Common myeloid progenitor, CD34-positive (primary cell): Measurements from ENCODE around the gene CASD1.

ENCODE experiments used
- CTCF ChIA-PET: fragments of 350-600 bp; sonication (Branson Sonifier 250); formaldehyde crosslinking; loops from one replicate; lab custom pipeline; 2021; ENCODE audit warnings: antibody characterized with exemption; lab: Charles Lee
- POLR2A ChIA-PET: fragments of 350-600 bp; sonication (Branson Sonifier 250); formaldehyde crosslinking; loops from one replicate; lab custom pipeline; 2021; ENCODE audit warnings: antibody characterized with exemption; lab: Charles Lee
- DNase-seq, 3 donors: peaks; one replicate each; pipeline versions ENCODE4 v3.0.0 to v3.0.0-alpha.2; 2013
- H3K27ac ChIP-seq, 2 experiments: 1 replicate in 1 of 2; 2 replicates in 1 of 2; pipeline ENCODE4 v1.7.0; 2013; ENCODE audit warnings: inconsistent platforms in 2 of 2, low read length in 2 of 2, mild to moderate bottlenecking in 2 of 2, low read depth in 1 of 2, moderate library complexity in 1 of 2; ENCODE audit not compliant: severe bottlenecking in 2 of 2, insufficient read depth in 1 of 2, poor library complexity in 1 of 2
- H3K27me3 ChIP-seq, 5 experiments: replicated peaks in 2 of 5; 1 replicate in 3 of 5; 2 replicates in 2 of 5; pipeline versions ENCODE4 v1.6.1 to v1.7.0; 2013; ENCODE audit warnings: low read length in 4 of 5, mild to moderate bottlenecking in 2 of 5, moderate library complexity in 2 of 5, inconsistent platforms in 1 of 5; ENCODE audit not compliant: insufficient read depth in 5 of 5, control insufficient read depth in 4 of 5
- H3K36me3 ChIP-seq, 4 experiments: 1 replicate in 2 of 4; 2 replicates in 2 of 4; pipeline versions ENCODE4 v1.6.1 to v1.7.0; 2013; ENCODE audit warnings: low read length in 3 of 4, control low read depth in 1 of 4, mild to moderate bottlenecking in 1 of 4; ENCODE audit not compliant: control insufficient read depth in 4 of 4, insufficient read depth in 4 of 4
- H3K4me1 ChIP-seq, 4 experiments: 1 replicate in 3 of 4; 2 replicates in 1 of 4; pipeline versions ENCODE4 v1.6.1 to v1.7.1; 2013; ENCODE audit warnings: low read length in 3 of 4, mild to moderate bottlenecking in 3 of 4, control low read depth in 1 of 4, inconsistent platforms in 1 of 4, moderate library complexity in 1 of 4; ENCODE audit not compliant: control insufficient read depth in 4 of 4, insufficient read depth in 4 of 4; ENCODE audit errors: control extremely low read depth in 1 of 4
- H3K4me3 ChIP-seq, 7 experiments: 1 replicate in 4 of 7; 2 replicates in 3 of 7; pipeline versions ENCODE4 v1.5.1 to v1.7.0; 2013; ENCODE audit warnings: mild to moderate bottlenecking in 7 of 7, low read length in 6 of 7, moderate library complexity in 6 of 7, inconsistent platforms in 2 of 7, low read depth in 2 of 7, control low read depth in 1 of 7; ENCODE audit not compliant: insufficient read depth in 4 of 7, control insufficient read depth in 1 of 7; ENCODE audit errors: extremely low read depth in 1 of 7
- H3K9me3 ChIP-seq, 5 experiments: 1 replicate in 4 of 5; 2 replicates in 1 of 5; pipeline versions ENCODE4 v1.6.1 to v1.7.1; 2013; ENCODE audit warnings: low read length in 4 of 5, mild to moderate bottlenecking in 2 of 5, inconsistent platforms in 1 of 5, low read depth in 1 of 5, moderate library complexity in 1 of 5; ENCODE audit not compliant: control insufficient read depth in 4 of 5, insufficient read depth in 2 of 5; ENCODE audit errors: control extremely low read depth in 1 of 5
- WGBS: methylation state at CpG from one replicate; pipeline ENCODE4 v1.1.5; 2013; ENCODE audit not compliant: insufficient coverage; 5-methylcytosine and 5-hydroxymethylcytosine counted together

CASD1 gene

GRCh38 chr7:94561841-94562514 is 52.4 kb downstream of the CASD1 start:
- no peak overlapping the region for H3K4me3 ChIP-seq
- 100% methylated on average over 1 of the region's 2 CpGs for WGBS
- ChIA-PET CTCF (no interaction called here), POLR2A (no interaction called here)
- no peaks in the 10 kb centered on the region for H3K4me1 ChIP-seq
- no peak overlapping the region for H3K27ac ChIP-seq
- H3K36me3 ChIP-seq: peaks cover 0 to 14% (median 7%) of the 10 kb centered on the region in 4 experiments
- no peak for DNase-seq
- H3K27me3 ChIP-seq: no peaks in the 10 kb centered on the region
- no peaks in the 10 kb centered on the region for H3K9me3 ChIP-seq

DNA sequence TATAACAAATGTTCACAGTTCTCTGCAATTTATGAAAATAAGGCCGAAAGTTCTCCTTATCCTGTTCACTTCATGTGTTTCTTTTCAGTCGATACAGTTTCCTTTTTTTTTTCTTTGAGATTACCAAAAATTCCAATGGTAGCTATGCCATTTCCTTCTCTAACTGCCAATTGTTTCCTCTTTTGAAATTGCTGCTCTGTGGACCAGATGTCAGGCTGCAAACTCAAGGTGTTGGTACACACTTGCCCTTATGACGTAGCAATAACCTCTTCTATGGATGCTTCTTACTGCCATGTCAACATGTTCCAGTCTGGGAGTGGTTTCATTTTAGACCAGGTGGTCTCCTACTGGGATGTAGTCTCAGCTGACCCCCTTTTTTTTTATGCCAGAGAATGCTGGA is 52.9 kb downstream of the CASD1 start:
- ChIA-PET CTCF (no interaction called here), POLR2A (no interaction called here)
- WGBS: 69% methylated on average over 3 of the region's 3 CpGs
- Histone ChIP-seq H3K4me1 (no peaks in the 10 kb centered on the region), H3K36me3 (peaks cover 0 to 16% (median 6%) of the 10 kb centered on the region in 4 experiments), H3K4me3 (no peak overlapping the region), H3K27ac (no peak overlapping the region), H3K9me3 (no peaks in the 10 kb centered on the region), H3K27me3 (no peaks in the 10 kb centered on the region)
- peak in 2 of 3 donors; percentile 21 to 26 for DNase-seq

DNA sequence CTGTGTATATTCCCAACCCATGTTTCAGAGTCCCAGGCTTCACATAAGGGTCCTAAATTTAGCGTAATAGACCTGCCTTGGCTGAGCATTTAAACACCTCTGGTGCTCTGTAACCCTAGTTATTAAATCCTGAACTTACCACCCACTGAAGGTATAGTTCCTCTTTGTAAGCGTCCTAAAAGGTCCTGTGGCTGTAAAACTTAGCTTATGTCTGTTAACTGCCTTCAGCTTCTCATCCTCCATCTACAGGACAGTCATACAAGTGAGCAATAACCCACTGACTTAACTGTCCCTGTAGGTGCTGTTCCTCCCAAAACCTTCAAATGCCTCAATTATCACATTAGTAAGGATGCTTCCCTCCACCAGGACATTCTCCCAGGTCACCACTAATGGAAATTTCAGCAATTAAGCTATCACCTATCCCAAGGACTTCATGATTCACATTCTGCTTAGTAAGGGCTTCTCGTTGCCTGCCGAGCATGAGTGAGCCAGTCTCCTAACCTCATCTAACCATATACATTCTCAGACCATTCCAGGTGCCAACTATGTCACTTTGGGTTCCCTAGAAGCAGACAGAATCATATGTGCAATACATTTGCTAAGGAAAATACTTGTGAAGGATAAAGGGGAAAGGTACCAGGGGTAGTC is 55.8 kb downstream of the CASD1 start:
- H3K4me1 ChIP-seq: no peaks in the 10 kb centered on the region
- H3K36me3 ChIP-seq: peaks cover 0 to 8% (median 5%) of the 10 kb centered on the region in 4 experiments
- H3K27ac ChIP-seq: no peak overlapping the region
- no peak for DNase-seq
- H3K9me3 ChIP-seq: no peaks in the 10 kb centered on the region
- H3K27me3 ChIP-seq: no peaks in the 10 kb centered on the region
- ChIA-PET CTCF (interaction anchor here (0.6 to 1.3 kb wide), 2 partner anchors 9 to 940 kb away, joined by 3 read pairs; no protein-coding TSS in a partner anchor), POLR2A (no interaction called here)
- 90% methylated on average over 1 of the region's 4 CpGs for WGBS
- no peak overlapping the region for H3K4me3 ChIP-seq

DNA sequence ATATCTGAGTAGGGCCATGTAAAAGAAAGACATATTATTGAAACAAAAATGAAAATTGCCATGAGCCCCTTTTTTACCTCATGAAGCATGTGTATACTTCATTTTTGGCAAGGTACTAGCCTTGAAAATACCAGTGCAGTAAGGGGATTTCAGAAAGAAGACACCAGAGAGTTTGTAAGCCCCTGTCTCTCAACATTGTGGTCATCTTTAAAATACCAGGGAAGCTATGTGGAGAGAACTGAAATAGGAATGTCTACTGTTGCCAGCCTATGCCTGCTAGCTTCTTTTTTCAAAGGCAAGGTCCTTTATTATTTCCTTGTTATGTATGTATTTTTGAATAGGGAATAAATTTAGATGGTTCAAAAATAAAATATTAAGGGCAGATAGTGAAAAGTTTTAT is 57.8 kb downstream of the CASD1 start:
- H3K36me3 ChIP-seq: peaks cover 0 to 12% (median 10%) of the 10 kb centered on the region in 4 experiments
- no peaks in the 10 kb centered on the region for H3K4me1 ChIP-seq
- no peak overlapping the region for H3K27ac ChIP-seq
- no peak for DNase-seq
- H3K9me3 ChIP-seq: peaks cover 0 to 10% (median 4%) of the 10 kb centered on the region in 5 experiments
- CTCF ChIA-PET: no interaction called here
- H3K27me3 ChIP-seq: no peaks in the 10 kb centered on the region
- no peak overlapping the region for H3K4me3 ChIP-seq
- POLR2A ChIA-PET: no interaction called here

DNA sequence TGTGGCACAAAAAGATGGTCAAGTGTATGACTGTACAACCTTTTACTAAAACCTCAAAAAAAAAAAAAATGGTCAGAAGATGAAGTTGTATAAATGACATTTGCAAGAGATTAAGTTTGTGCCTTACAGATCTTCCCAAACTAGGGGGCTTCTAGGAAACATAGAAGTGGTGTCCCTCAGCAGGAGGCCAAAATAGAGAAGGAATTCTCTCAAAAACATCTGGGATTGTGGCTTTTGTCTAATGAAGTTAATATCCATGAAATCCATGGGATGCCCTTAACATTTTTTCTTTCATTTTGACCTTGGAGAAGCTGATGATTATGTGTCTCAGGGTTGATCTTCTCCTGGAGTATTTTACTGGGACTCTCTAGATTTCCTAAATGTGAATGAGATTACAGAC is 62.2 kb downstream of the CASD1 start:
- Histone ChIP-seq H3K9me3 (peaks cover 6 to 38% (median 11%) of the 10 kb centered on the region in 5 experiments), H3K36me3 (peaks cover 8 to 41% (median 15%) of the 10 kb centered on the region in 4 experiments), H3K27ac (no peak overlapping the region), H3K4me1 (no peaks in the 10 kb centered on the region), H3K4me3 (no peak overlapping the region), H3K27me3 (no peaks in the 10 kb centered on the region)
- POLR2A ChIA-PET: no interaction called here
- CTCF ChIA-PET: interaction anchor here (0.8 to 1.0 kb wide), 2 partner anchors 9 to 15 kb away, joined by 3 read pairs; no protein-coding TSS in a partner anchor
- DNase-seq: no peak

GRCh38 chr7:94575646-94576045 is 66.0 kb downstream of the CASD1 start:
- Histone ChIP-seq H3K9me3 (peaks cover 6 to 38% (median 11%) of the 10 kb centered on the region in 5 experiments), H3K4me3 (no peak overlapping the region), H3K27me3 (no peaks in the 10 kb centered on the region), H3K4me1 (no peaks in the 10 kb centered on the region), H3K27ac (no peak overlapping the region), H3K36me3 (peaks cover 12 to 52% (median 22%) of the 10 kb centered on the region in 4 experiments)
- ChIA-PET CTCF (no interaction called here), POLR2A (no interaction called here)
- peak in 1 of 3 donors; percentile 5 for DNase-seq
- 100% methylated on average over 1 of the region's 2 CpGs for WGBS

- Histone ChIP-seq H3K36me3 (peaks cover 8 to 48% (median 22%) of the 10 kb centered on the region in 4 experiments), H3K9me3 (peaks cover 3 to 36% (median 10%) of the 10 kb centered on the region in 5 experiments), H3K27me3 (no peaks in the 10 kb centered on the region), H3K27ac (no peak overlapping the region), H3K4me3 (no peak overlapping the region), H3K4me1 (no peaks in the 10 kb centered on the region)
- ChIA-PET CTCF (no interaction called here), POLR2A (no interaction called here)
- 100% methylated on average over 1 of the region's 2 CpGs for WGBS
- no peak for DNase-seq
These were observed 66.7 kb downstream of the CASD1 start for GRCh38 chr7:94576316-94576715.
